Activated CD4-positive, alpha-beta T cell treated with anti-CD3 and anti-CD28 coated beads for 36 hours (primary cell): ENCODE measurements around the gene SH3RF1. TPM values are rescaled to one million over a fixed set of nuclear protein-coding genes. Genes with fewer than 3 reads are reported as not detected.

ENCODE experiments used
- ATAC-seq: fragments of 200-7000 bp; cut with Tn5 transposase; one replicate; pipeline ENCODE4 v1.10.0; 2021; ENCODE audit warnings: mild to moderate bottlenecking, moderate library complexity
- CTCF ChIA-PET: fragments of 350-600 bp; sonication (Branson Sonifier 250); formaldehyde crosslinking; loops from one replicate; lab custom pipeline; 2021; ENCODE audit warnings: antibody characterized with exemption; lab: Charles Lee
- POLR2A ChIA-PET: fragments of 350-600 bp; sonication (Branson Sonifier 250); formaldehyde crosslinking; loops from one replicate; lab custom pipeline; 2021; ENCODE audit warnings: antibody characterized with exemption, inconsistent platforms; lab: Charles Lee
- DNase-seq: peaks from one replicate; pipeline ENCODE4 v3.0.0-alpha.2; 2020
- H3K27ac Mint-ChIP-seq: one replicate; pipeline ENCODE4 v1.8.0; 2021; ENCODE audit warnings: mixed read lengths
- H3K27me3 Mint-ChIP-seq: one replicate; pipeline ENCODE4 v1.8.0; 2021; ENCODE audit warnings: mixed read lengths
- H3K36me3 Mint-ChIP-seq: one replicate; pipeline ENCODE4 v1.8.0; 2021; ENCODE audit warnings: low read depth, mixed read lengths
- H3K4me1 Mint-ChIP-seq: one replicate; pipeline ENCODE4 v1.8.0; 2021; ENCODE audit warnings: mixed read lengths
- H3K4me3 Mint-ChIP-seq: one replicate; pipeline ENCODE4 v1.8.0; 2021; ENCODE audit warnings: mild to moderate bottlenecking, moderate library complexity, mixed read lengths
- H3K9me3 Mint-ChIP-seq: one replicate; pipeline ENCODE4 v1.8.0; 2021; ENCODE audit warnings: low read depth, mixed read lengths
- intact Hi-C, 2 experiments: fragments of 100-400 bp; cut with DNase I in 1 of 2; cut with micrococcal nuclease in 1 of 2; formaldehyde crosslinking; loops; one replicate each; pipeline versions ENCODE4 v1.14.2 to v1.15.1; 2022 to 2024; cut with DNase I, micrococcal nuclease
- total RNA-seq, 2 experiments: library from RNA; stranded (reverse); gene quantifications; one replicate each; pipeline ENCODE4 v1.2.3, GENCODE V29; 2021

Gene SH3RF1
- total RNA-seq, 2 experiments from 2014 or later: 0.39 to 0.63 TPM

- no peaks in the 10 kb centered on the region for H3K9me3 Mint-ChIP-seq
- H3K27ac Mint-ChIP-seq: no peak overlapping the region
- DNase-seq: no peak
- no peaks in the 10 kb centered on the region for H3K27me3 Mint-ChIP-seq
- intact Hi-C loops: no loop called here
- no peaks in the 10 kb centered on the region for H3K4me1 Mint-ChIP-seq
- ATAC-seq: no peak
- CTCF ChIA-PET: no interaction called here
- H3K36me3 Mint-ChIP-seq: no peaks in the 10 kb centered on the region
- no peak overlapping the region for H3K4me3 Mint-ChIP-seq
- POLR2A ChIA-PET: no interaction called here
These were observed 49.8 kb downstream of the SH3RF1 start for GRCh38 chr4:169220854-169221411.

- POLR2A ChIA-PET: no interaction called here
- no peaks in the 10 kb centered on the region for H3K4me1 Mint-ChIP-seq
- CTCF ChIA-PET: no interaction called here
- no peaks in the 10 kb centered on the region for H3K9me3 Mint-ChIP-seq
- no peaks in the 10 kb centered on the region for H3K36me3 Mint-ChIP-seq
- intact Hi-C loops: no loop called here
- H3K4me3 Mint-ChIP-seq: no peak overlapping the region
- no peak overlapping the region for H3K27ac Mint-ChIP-seq
- no peak for ATAC-seq
- H3K27me3 Mint-ChIP-seq: no peaks in the 10 kb centered on the region
- DNase-seq: no peak
These were observed 50.3 kb downstream of the SH3RF1 start for GRCh38 chr4:169220447-169220846.

DNA sequence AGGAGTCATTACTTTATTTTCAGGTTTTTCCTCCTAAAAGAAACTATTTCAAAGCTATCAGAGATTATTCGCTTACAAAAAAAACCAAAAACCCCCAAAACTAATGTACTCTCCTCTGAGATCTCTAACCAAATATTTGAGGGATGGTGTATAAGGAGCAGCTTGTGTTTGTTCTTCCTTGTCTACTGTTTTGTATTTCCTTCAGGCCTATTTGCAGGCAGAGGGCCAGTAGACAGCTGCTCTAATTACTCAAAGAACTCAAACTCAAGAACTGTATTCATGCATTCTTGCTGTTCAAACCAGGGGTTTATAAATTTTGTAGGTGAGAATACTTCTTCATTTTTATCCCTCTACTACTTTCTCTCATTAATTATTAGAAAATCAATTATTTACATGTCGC is 51.3 kb downstream of the SH3RF1 start:
- no peaks in the 10 kb centered on the region for H3K9me3 Mint-ChIP-seq
- H3K4me3 Mint-ChIP-seq: no peak overlapping the region
- intact Hi-C loops: no loop called here
- CTCF ChIA-PET: no interaction called here
- ATAC-seq (no peak), DNase-seq (no peak)
- POLR2A ChIA-PET: no interaction called here
- no peaks in the 10 kb centered on the region for H3K36me3 Mint-ChIP-seq
- no peak overlapping the region for H3K27ac Mint-ChIP-seq
- peaks cover 1% of the 10 kb centered on the region for H3K27me3 Mint-ChIP-seq
- H3K4me1 Mint-ChIP-seq: no peaks in the 10 kb centered on the region

GRCh38 chr4:169215656-169216055 is 55.1 kb downstream of the SH3RF1 start:
- H3K36me3 Mint-ChIP-seq: no peaks in the 10 kb centered on the region
- no peak overlapping the region for H3K4me3 Mint-ChIP-seq
- DNase-seq: no peak
- no peaks in the 10 kb centered on the region for H3K4me1 Mint-ChIP-seq
- H3K27ac Mint-ChIP-seq: no peak overlapping the region
- intact Hi-C loops: no loop called here
- H3K27me3 Mint-ChIP-seq: peaks cover 3% of the 10 kb centered on the region
- ChIA-PET POLR2A (no interaction called here), CTCF (interaction anchor here (0.6 kb wide), 1 partner anchor 75 kb away, joined by 3 read pairs; no protein-coding TSS in a partner anchor)
- no peak for ATAC-seq
- H3K9me3 Mint-ChIP-seq: peaks cover 2% of the 10 kb centered on the region

DNA sequence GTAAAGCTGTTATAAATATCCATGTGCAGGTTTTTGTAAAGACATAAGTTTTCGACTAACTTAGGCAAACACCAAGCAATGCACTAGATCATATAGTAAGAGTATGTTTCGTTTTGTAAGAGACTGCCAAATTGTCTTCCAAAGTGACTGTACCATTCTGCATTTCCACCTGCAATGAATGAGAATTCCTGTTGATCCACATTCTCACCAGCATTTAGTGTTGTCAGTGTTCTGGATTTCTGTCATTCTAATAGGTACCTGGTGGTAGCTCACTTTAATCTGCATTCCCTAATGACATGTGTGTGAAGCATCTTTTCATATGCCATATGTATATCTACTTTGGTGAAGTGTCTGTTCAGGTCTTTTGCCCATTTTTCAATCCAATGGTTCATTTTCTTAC is 57.8 kb downstream of the SH3RF1 start:
- H3K27me3 Mint-ChIP-seq: peaks cover 5% of the 10 kb centered on the region
- H3K4me1 Mint-ChIP-seq: no peaks in the 10 kb centered on the region
- ChIA-PET POLR2A (no interaction called here), CTCF (no interaction called here)
- no peak overlapping the region for H3K4me3 Mint-ChIP-seq
- intact Hi-C loops: no loop called here
- H3K27ac Mint-ChIP-seq: no peak overlapping the region
- peaks cover 2% of the 10 kb centered on the region for H3K9me3 Mint-ChIP-seq
- H3K36me3 Mint-ChIP-seq: no peaks in the 10 kb centered on the region
- ATAC-seq (no peak), DNase-seq (no peak)

GRCh38 chr4:169210504-169211118 is 60.1 kb downstream of the SH3RF1 start:
- H3K27me3 Mint-ChIP-seq: peaks cover 5% of the 10 kb centered on the region
- ATAC-seq: no peak
- H3K4me1 Mint-ChIP-seq: no peaks in the 10 kb centered on the region
- no peak overlapping the region for H3K4me3 Mint-ChIP-seq
- no peak overlapping the region for H3K27ac Mint-ChIP-seq
- DNase-seq: no peak
- ChIA-PET POLR2A (no interaction called here), CTCF (no interaction called here)
- H3K9me3 Mint-ChIP-seq: peaks cover 2% of the 10 kb centered on the region
- no peaks in the 10 kb centered on the region for H3K36me3 Mint-ChIP-seq
- intact Hi-C loops: no loop called here

- no peaks in the 10 kb centered on the region for H3K4me1 Mint-ChIP-seq
- intact Hi-C loops: no loop called here
- peaks cover 3% of the 10 kb centered on the region for H3K27me3 Mint-ChIP-seq
- POLR2A ChIA-PET: no interaction called here
- no peaks in the 10 kb centered on the region for H3K36me3 Mint-ChIP-seq
- no peak overlapping the region for H3K4me3 Mint-ChIP-seq
- no peak for DNase-seq
- ATAC-seq: no peak
- CTCF ChIA-PET: no interaction called here
- H3K9me3 Mint-ChIP-seq: peaks cover 2% of the 10 kb centered on the region
- H3K27ac Mint-ChIP-seq: no peak overlapping the region
These were observed 61.3 kb downstream of the SH3RF1 start for GRCh38 chr4:169209388-169209883.

DNA sequence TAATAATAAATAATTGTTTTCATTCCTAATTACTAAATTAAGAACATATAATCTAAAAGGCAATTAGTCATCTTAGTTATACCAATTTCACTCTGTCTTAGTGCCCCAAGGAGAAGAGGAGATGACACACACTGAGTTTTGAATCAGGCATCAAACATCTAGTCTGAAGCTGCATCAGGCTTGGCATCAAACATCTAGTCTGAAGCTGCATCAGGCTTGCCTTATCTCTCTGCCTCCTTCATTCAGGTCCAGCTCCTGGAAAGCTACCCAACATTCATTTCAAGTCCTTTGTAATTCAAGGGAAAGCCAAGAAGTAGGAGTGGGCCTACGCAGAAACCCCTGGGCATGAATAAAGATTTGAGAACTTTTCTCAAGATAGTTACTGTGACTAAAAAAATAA is 62.2 kb downstream of the SH3RF1 start:
- ATAC-seq (no peak), DNase-seq (no peak)
- Mint-ChIP-seq H3K4me1 (no peaks in the 10 kb centered on the region), H3K36me3 (no peaks in the 10 kb centered on the region), H3K27ac (no peak overlapping the region), H3K27me3 (peaks cover 3% of the 10 kb centered on the region), H3K9me3 (peaks cover under 1% of the 10 kb centered on the region), H3K4me3 (no peak overlapping the region)
- CTCF ChIA-PET: no interaction called here
- intact Hi-C loops: no loop called here
- POLR2A ChIA-PET: no interaction called here

DNA sequence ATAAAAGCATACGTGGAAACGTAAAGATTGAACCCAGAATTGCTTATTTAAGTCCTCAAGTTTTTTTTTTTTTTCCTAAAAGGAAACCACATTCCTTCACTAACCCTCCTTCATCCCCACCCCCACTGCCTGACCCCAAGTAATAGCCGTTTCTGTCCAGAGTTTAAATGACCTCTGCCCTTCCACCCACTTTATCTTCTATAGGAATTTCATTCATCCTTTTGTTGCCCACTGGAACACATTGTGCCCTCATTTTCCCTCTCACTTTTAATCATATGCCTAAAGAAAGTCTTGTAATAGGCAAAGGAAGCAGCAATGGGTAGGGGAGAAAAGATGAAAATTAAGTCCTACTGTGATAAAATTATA is 62.7 kb downstream of the SH3RF1 start:
- Mint-ChIP-seq H3K36me3 (no peaks in the 10 kb centered on the region), H3K4me1 (no peaks in the 10 kb centered on the region), H3K9me3 (no peaks in the 10 kb centered on the region), H3K27me3 (peaks cover 3% of the 10 kb centered on the region), H3K4me3 (no peak overlapping the region), H3K27ac (no peak overlapping the region)
- no peak for DNase-seq
- CTCF ChIA-PET: no interaction called here
- ATAC-seq: no peak
- POLR2A ChIA-PET: no interaction called here
- intact Hi-C loops: no loop called here

GRCh38 chr4:169207436-169208089 is 63.2 kb downstream of the SH3RF1 start:
- ATAC-seq (no peak), DNase-seq (no peak)
- no peaks in the 10 kb centered on the region for H3K36me3 Mint-ChIP-seq
- POLR2A ChIA-PET: no interaction called here
- CTCF ChIA-PET: interaction anchor here (1.5 kb wide), 1 partner anchor 10 kb away, joined by 4 read pairs; no protein-coding TSS in a partner anchor
- no peak overlapping the region for H3K27ac Mint-ChIP-seq
- no peaks in the 10 kb centered on the region for H3K4me1 Mint-ChIP-seq
- intact Hi-C loops: no loop called here
- peaks cover 3% of the 10 kb centered on the region for H3K27me3 Mint-ChIP-seq
- H3K4me3 Mint-ChIP-seq: no peak overlapping the region
- H3K9me3 Mint-ChIP-seq: no peaks in the 10 kb centered on the region

DNA sequence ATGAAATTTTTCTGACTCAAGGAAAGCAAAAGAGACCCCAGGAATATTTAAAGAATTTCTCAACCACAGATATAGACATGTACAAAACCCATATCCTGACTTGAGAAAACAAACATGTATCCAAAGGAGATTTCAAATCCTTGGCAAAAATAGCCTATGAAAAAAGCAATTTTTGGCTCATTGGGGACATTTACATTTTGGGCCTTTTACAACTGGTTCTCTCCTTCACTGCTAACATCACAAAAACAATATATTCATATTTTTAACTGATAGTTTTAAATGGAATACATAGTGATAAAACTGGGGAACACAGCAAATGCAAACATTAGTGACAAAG is 65.0 kb downstream of the SH3RF1 start:
- ChIA-PET POLR2A (no interaction called here), CTCF (no interaction called here)
- H3K36me3 Mint-ChIP-seq: no peaks in the 10 kb centered on the region

GRCh38 chr4:169205075-169205743 is 65.5 kb downstream of the SH3RF1 start:
- intact Hi-C loops: no loop called here
- CTCF ChIA-PET: no interaction called here

More for the DNA sequence above, 65.0 kb downstream of the SH3RF1 start:
- DNase-seq (no peak), ATAC-seq (no peak)
- H3K4me3 Mint-ChIP-seq: no peak overlapping the region
- H3K4me1 Mint-ChIP-seq: no peaks in the 10 kb centered on the region
- no peak overlapping the region for H3K27ac Mint-ChIP-seq
- H3K9me3 Mint-ChIP-seq: no peaks in the 10 kb centered on the region
- intact Hi-C loops: no loop called here
- H3K27me3 Mint-ChIP-seq: peaks cover 2% of the 10 kb centered on the region

More at GRCh38 chr4:169205075-169205743, 65.5 kb downstream of the SH3RF1 start:
- Mint-ChIP-seq H3K9me3 (no peaks in the 10 kb centered on the region), H3K4me1 (no peaks in the 10 kb centered on the region), H3K4me3 (no peak overlapping the region), H3K27me3 (peaks cover 2% of the 10 kb centered on the region), H3K36me3 (no peaks in the 10 kb centered on the region), H3K27ac (no peak overlapping the region)
- DNase-seq (no peak), ATAC-seq (no peak)
- POLR2A ChIA-PET: no interaction called here
